ENCODE data around the gene SLC44A1.
"Not testable (repeated sequence)": the region's sequence is repeated elsewhere in the genome, so short reads cannot be mapped to it uniquely, and the experiment has no call there.

The SLC44A1 gene

GRCh38 chr9:105243015-105243686 is 1.3 kb upstream of the SLC44A1 start:
- no peak for DNase-seq

- no peak for DNase-seq
These were observed 230 bp downstream of the SLC44A1 start for GRCh38 chr9:105244734-105245028.

GRCh38 chr9:105245029-105245890 is 809 bp downstream of the SLC44A1 start:
- DNase-seq: peak; percentile 42

GRCh38 chr9:105245891-105246161 is 1.4 kb downstream of the SLC44A1 start:
- no peak for DNase-seq

GRCh38 chr9:105246656-105247173 is 2.3 kb downstream of the SLC44A1 start:
- DNase-seq: no peak

GRCh38 chr9:105248691-105249090 is 4.2 kb downstream of the SLC44A1 start:
- no peak for DNase-seq

- DNase-seq: no peak
These were observed 6.7 kb downstream of the SLC44A1 start for GRCh38 chr9:105251133-105251532.

GRCh38 chr9:105251733-105252404 is 7.4 kb downstream of the SLC44A1 start:
- DNase-seq: no peak

GRCh38 chr9:105252405-105252756 is 7.9 kb downstream of the SLC44A1 start:
- no peak for DNase-seq

GRCh38 chr9:105254226-105254625 is 9.8 kb downstream of the SLC44A1 start:
- no peak for DNase-seq

- no peak for DNase-seq
These were observed 11.0 kb downstream of the SLC44A1 start for GRCh38 chr9:105255421-105255820.

GRCh38 chr9:105256569-105256968 is 12.1 kb downstream of the SLC44A1 start:
- not testable (repeated sequence) for DNase-seq

- DNase-seq: no peak
These were observed 13.4 kb downstream of the SLC44A1 start for GRCh38 chr9:105257809-105258208.

GRCh38 chr9:105258225-105258737 is 13.8 kb downstream of the SLC44A1 start:
- DNase-seq: no peak

- DNase-seq: no peak
These were observed 14.8 kb downstream of the SLC44A1 start for GRCh38 chr9:105259274-105259673.

GRCh38 chr9:105259731-105260612 is 15.5 kb downstream of the SLC44A1 start:
- no peak for DNase-seq

- DNase-seq: no peak
These were observed 18.0 kb downstream of the SLC44A1 start for GRCh38 chr9:105262497-105262896.

GRCh38 chr9:105264380-105264779 is 19.9 kb downstream of the SLC44A1 start:
- no peak for DNase-seq

GRCh38 chr9:105268254-105268653 is 23.8 kb downstream of the SLC44A1 start:
- DNase-seq: not testable (repeated sequence)

- no peak for DNase-seq
These were observed 25.1 kb downstream of the SLC44A1 start for GRCh38 chr9:105269593-105269992.

- DNase-seq: no peak
These were observed 26.3 kb downstream of the SLC44A1 start for GRCh38 chr9:105270711-105271110.

- DNase-seq: no peak
These were observed 29.3 kb downstream of the SLC44A1 start for GRCh38 chr9:105273731-105274130.

GRCh38 chr9:105275111-105275510 is 30.7 kb downstream of the SLC44A1 start:
- no peak for DNase-seq
